ENCODE results near the gene SLC5A9. TPM values are rescaled to one million over a fixed set of nuclear protein-coding genes. Genes with fewer than 3 reads are reported as not detected.
"Not testable (repeated sequence)": the region's sequence is repeated elsewhere in the genome, so short reads cannot be mapped to it uniquely, and the experiment has no call there.

SLC5A9 gene
- total RNA-seq, 1 experiment from 2014 or later = not detected

DNA sequence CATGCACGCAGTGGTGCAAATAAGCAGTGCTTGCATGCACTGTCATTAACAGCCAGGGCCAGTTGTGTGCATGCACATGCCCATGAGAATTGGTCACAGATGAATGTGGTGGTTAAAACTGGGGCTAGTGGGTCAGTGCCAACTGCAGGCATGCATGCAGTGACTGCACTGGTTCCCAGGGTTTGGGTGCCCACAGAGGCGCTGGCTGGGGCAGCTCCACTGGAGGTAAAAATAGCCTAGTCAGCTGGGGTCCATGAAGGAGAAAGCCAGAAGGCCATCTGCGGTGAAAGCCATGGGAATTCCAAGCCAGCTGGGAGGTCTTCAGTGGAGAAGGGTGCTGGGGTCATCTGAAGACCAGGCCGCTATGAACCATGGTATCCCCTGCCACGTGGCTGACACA is 70.2 kb downstream of the SLC5A9 start:
- Histone ChIP-seq H2AFZ (ENCODE audit: low read depth, low read length, poor library complexity, severe bottlenecking) (no peak overlapping the region), H3K9me2 (ENCODE audit: insufficient read depth) (no peaks in the 10 kb centered on the region), H3K27me3 (ENCODE audit: insufficient read depth, low read length) (no peaks in the 10 kb centered on the region), H3K9ac (ENCODE audit: low read length) (no peak overlapping the region), H3K36me3 (ENCODE audit: control insufficient read depth in 1 of 2, insufficient read depth in 2 of 2, low read length in 2 of 2) (no peaks in the 10 kb centered on the region), H4K20me1 (ENCODE audit: insufficient read depth) (no peaks in the 10 kb centered on the region), H3K4me2 (ENCODE audit: low read length) (no peak overlapping the region), H3K9me3 (ENCODE audit: control insufficient read depth in 1 of 2, insufficient read depth in 1 of 2, low read depth in 1 of 2, low read length in 2 of 2) (no peaks in the 10 kb centered on the region), H3K4me3 (replicated peaks in 1 of 2; ENCODE audit: low read depth in 1 of 2, low read length in 2 of 2) (no peak overlapping the region), H3K4me1 (ENCODE audit: control insufficient read depth in 1 of 2, insufficient read depth in 2 of 2, low read length in 2 of 2) (no peaks in the 10 kb centered on the region), H3K79me2 (ENCODE audit: insufficient read depth, low read length) (no peaks in the 10 kb centered on the region), H3K27ac (ENCODE audit: low read depth, low read length) (no peak overlapping the region)
- RAD21 ChIA-PET (ENCODE audit: low non-redundant PET in 1 of 2, low total read pairs in 2 of 2, uncharacterized antibody in 2 of 2, unreplicated experiment in 2 of 2) = no interaction called here
- BruUV-seq (replicated peaks) = no TSS peak
- POLR2A ChIA-PET = no interaction called here
- CTCF ChIA-PET = no interaction called here
- no peak for DNase-seq (ENCODE audit: low read depth, low spot score)
- TF ChIP-seq POLR2AphosphoS5 (IDR thresholded peaks at IDR 0.05; ENCODE audit: low read depth, low read length) (no peak), ZNF274 (IDR thresholded peaks at IDR 0.05; ENCODE audit: low read depth, low read length) (no peak)
- TF ChIP-seq, protein P1, sequence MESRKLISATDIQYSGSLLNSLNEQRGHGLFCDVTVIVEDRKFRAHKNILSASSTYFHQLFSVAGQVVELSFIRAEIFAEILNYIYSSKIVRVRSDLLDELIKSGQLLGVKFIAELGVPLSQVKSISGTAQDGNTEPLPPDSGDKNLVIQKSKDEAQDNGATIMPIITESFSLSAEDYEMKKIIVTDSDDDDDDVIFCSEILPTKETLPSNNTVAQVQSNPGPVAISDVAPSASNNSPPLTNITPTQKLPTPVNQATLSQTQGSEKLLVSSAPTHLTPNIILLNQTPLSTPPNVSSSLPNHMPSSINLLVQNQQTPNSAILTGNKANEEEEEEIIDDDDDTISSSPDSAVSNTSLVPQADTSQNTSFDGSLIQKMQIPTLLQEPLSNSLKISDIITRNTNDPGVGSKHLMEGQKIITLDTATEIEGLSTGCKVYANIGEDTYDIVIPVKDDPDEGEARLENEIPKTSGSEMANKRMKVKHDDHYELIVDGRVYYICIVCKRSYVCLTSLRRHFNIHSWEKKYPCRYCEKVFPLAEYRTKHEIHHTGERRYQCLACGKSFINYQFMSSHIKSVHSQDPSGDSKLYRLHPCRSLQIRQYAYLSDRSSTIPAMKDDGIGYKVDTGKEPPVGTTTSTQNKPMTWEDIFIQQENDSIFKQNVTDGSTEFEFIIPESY (IDR thresholded peaks at IDR 0.05; ENCODE audit: extremely low read depth, insufficient replicate concordance, low read length) = no peak
- no peak for ATAC-seq
- intact Hi-C loops (cut with micrococcal nuclease) = no loop called here

DNA sequence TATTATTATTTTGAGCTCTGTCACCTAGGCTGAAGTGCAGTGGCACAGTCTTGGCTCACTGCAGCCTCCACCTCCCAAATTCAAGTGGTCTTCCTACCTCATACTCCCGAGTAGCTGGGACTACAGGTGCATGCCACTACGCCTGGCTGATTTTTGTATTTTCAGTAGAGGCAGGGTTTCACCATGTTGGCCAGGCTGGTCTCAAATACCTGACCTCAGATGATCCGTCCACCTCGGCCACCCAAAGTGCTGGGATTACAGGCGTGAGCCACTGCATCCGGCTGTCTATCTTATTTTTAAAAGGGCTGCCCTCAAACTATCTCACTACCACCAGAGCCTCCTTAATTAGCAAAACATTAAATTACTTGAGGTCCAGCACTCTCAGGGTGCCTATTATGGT is 71.6 kb downstream of the SLC5A9 start:
- DNase-seq (ENCODE audit: low read depth, low spot score); H2AFZ ChIP-seq (ENCODE audit: low read depth, low read length, poor library complexity, severe bottlenecking); H3K27me3 ChIP-seq (ENCODE audit: insufficient read depth, low read length); RAD21 ChIA-PET (ENCODE audit: low non-redundant PET in 1 of 2, low total read pairs in 2 of 2, uncharacterized antibody in 2 of 2, unreplicated experiment in 2 of 2); ATAC-seq; H3K36me3 ChIP-seq (ENCODE audit: control insufficient read depth in 1 of 2, insufficient read depth in 2 of 2, low read length in 2 of 2); intact Hi-C loops (cut with micrococcal nuclease); H3K4me3 ChIP-seq (replicated peaks in 1 of 2; ENCODE audit: low read depth in 1 of 2, low read length in 2 of 2); POLR2A ChIA-PET; H3K9me3 ChIP-seq (ENCODE audit: control insufficient read depth in 1 of 2, insufficient read depth in 1 of 2, low read depth in 1 of 2, low read length in 2 of 2); H4K20me1 ChIP-seq (ENCODE audit: insufficient read depth); BruUV-seq (replicated peaks); H3K9me2 ChIP-seq (ENCODE audit: insufficient read depth); CTCF ChIA-PET; H3K4me1 ChIP-seq (ENCODE audit: control insufficient read depth in 1 of 2, insufficient read depth in 2 of 2, low read length in 2 of 2); H3K4me2 ChIP-seq (ENCODE audit: low read length); H3K27ac ChIP-seq (ENCODE audit: low read depth, low read length); H3K9ac ChIP-seq (ENCODE audit: low read length); H3K79me2 ChIP-seq (ENCODE audit: insufficient read depth, low read length): not testable (repeated sequence)

All from HCT116 (cell line).